Measurements from ENCODE around the gene MAGEA10. TPM values are rescaled to one million over a fixed set of nuclear protein-coding genes. Genes with fewer than 3 reads are reported as not detected.
"Not testable (repeated sequence)": the region's sequence is repeated elsewhere in the genome, so short reads cannot be mapped to it uniquely, and the experiment has no call there.

The MAGEA10 gene
- total RNA-seq, 1 experiment from 2014 or later, result not detected

- not testable (repeated sequence) for H3K27me3 ChIP-seq, H3K4me3 ChIP-seq, H3K9me3 ChIP-seq, H3K36me3 ChIP-seq
- DNase-seq, result peak; percentile 10
These were observed 9.1 kb downstream of the MAGEA10 start for GRCh38 chrX:152129069-152129844.

DNA sequence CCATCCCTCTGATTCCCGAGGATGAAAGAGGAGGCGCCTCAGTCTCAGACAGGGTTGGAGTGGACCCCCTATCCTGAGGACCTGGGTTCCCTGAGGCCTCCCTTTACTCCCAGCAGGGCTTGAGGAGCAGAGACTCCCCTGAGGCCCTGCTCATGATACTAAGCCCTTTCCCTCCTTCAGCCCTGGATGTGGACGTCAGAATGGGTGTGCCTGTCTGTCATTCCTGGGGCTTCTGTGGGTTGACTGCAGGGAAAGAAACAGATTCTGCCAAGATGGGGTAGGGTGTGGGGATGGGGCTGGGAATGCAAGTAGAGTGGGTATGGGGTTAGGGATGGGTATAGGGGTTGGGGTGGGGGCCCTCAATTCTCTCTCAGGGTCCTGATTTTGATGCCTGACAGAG, 21.1 kb downstream of the MAGEA10 start:
- DNase-seq, result no peak
- no peak overlapping the region for H3K4me3 ChIP-seq
- H3K27me3 ChIP-seq, result no peaks in the 10 kb centered on the region
- no peaks in the 10 kb centered on the region for H3K9me3 ChIP-seq
- no peaks in the 10 kb centered on the region for H3K36me3 ChIP-seq

GRCh38 chrX:152108527-152108926, 29.9 kb downstream of the MAGEA10 start:
- no peak for DNase-seq
- no peaks in the 10 kb centered on the region for H3K36me3 ChIP-seq
- H3K9me3 ChIP-seq, result no peaks in the 10 kb centered on the region
- H3K4me3 ChIP-seq, result no peak overlapping the region
- no peaks in the 10 kb centered on the region for H3K27me3 ChIP-seq

GRCh38 chrX:152103866-152104265, 34.5 kb downstream of the MAGEA10 start:
- no peak overlapping the region for H3K4me3 ChIP-seq
- no peaks in the 10 kb centered on the region for H3K9me3 ChIP-seq
- no peak for DNase-seq
- H3K36me3 ChIP-seq, result no peaks in the 10 kb centered on the region
- no peaks in the 10 kb centered on the region for H3K27me3 ChIP-seq

GRCh38 chrX:152086141-152086540, 52.2 kb downstream of the MAGEA10 start:
- Histone ChIP-seq H3K4me3 (no peak overlapping the region), H3K27me3 (no peaks in the 10 kb centered on the region), H3K9me3 (no peaks in the 10 kb centered on the region), H3K36me3 (no peaks in the 10 kb centered on the region)
- DNase-seq, result no peak

Other genes starting within 250 kb of the MAGEA10 start
- gene MAGEA4, start 225.7 kb downstream of the MAGEA10 start, total RNA-seq (2014; rRNA removed; shearing (Covaris generic); ENCODE audit: low replicate concordance), result not detected in 2 replicates
- gene GABRE, start 163.9 kb downstream of the MAGEA10 start, total RNA-seq (2014; rRNA removed; shearing (Covaris generic); ENCODE audit: low replicate concordance), result 27.9 and 32.4 TPM in 2 replicates

All from MG63 (cell line).